ENCODE measurements around the gene ARHGAP31.

ARHGAP31 gene

GRCh38 chr3:119436977-119437376 lies 142.8 kb downstream of the ARHGAP31 start:
- no peak for DNase-seq (ENCODE audit: low spot score)

- no peak for DNase-seq (ENCODE audit: low spot score)
These were observed 143.6 kb downstream of the ARHGAP31 start for GRCh38 chr3:119437691-119438258.

- no peak for DNase-seq (ENCODE audit: low spot score)
These were observed 149.0 kb downstream of the ARHGAP31 start for GRCh38 chr3:119443179-119443578.

GRCh38 chr3:119444590-119444989 lies 150.4 kb downstream of the ARHGAP31 start:
- DNase-seq (ENCODE audit: low spot score) = no peak

DNA sequence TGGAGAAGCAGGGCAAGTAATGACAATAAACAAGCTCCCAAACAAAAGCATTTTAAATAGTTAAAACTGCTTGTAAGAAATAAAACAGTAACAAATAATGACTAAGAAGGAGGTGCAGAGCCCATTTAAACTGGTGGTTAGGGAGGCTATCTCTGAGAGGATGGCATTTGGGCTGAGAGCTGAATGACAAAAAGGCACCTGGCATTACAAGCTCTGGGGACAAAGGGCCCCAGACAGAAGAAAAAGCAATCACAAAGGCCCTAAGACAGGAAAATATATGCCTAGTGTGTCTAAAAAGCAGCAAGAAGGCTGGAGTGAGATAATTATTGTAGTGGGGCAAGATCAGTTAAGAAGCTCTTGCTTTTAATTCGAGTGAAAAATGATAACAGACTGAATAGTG lies 159.6 kb downstream of the ARHGAP31 start:
- DNase-seq (ENCODE audit: low spot score) = no peak

DNA sequence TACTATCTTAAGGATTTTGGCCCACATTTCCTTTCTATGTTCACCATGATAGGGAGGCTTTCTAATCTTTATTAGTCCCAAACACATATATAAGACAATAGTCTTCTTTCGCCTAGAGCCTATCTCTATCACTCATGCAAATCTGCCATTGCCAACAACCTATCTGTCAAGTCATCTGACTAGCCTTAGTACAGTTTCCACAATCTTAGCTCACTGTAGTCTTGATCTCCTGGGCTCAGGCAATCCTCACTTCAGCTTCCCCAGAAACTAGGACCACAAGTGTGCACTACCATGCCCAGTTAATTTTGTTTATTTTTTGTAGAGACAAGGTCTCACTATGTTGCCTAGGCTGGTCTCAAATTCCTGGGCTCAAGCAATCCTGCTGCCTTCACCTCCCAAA lies 162.3 kb downstream of the ARHGAP31 start:
- no peak for DNase-seq (ENCODE audit: low spot score)

GRCh38 chr3:119457246-119457645 lies 163.1 kb downstream of the ARHGAP31 start:
- DNase-seq (ENCODE audit: low spot score) = no peak

DNA sequence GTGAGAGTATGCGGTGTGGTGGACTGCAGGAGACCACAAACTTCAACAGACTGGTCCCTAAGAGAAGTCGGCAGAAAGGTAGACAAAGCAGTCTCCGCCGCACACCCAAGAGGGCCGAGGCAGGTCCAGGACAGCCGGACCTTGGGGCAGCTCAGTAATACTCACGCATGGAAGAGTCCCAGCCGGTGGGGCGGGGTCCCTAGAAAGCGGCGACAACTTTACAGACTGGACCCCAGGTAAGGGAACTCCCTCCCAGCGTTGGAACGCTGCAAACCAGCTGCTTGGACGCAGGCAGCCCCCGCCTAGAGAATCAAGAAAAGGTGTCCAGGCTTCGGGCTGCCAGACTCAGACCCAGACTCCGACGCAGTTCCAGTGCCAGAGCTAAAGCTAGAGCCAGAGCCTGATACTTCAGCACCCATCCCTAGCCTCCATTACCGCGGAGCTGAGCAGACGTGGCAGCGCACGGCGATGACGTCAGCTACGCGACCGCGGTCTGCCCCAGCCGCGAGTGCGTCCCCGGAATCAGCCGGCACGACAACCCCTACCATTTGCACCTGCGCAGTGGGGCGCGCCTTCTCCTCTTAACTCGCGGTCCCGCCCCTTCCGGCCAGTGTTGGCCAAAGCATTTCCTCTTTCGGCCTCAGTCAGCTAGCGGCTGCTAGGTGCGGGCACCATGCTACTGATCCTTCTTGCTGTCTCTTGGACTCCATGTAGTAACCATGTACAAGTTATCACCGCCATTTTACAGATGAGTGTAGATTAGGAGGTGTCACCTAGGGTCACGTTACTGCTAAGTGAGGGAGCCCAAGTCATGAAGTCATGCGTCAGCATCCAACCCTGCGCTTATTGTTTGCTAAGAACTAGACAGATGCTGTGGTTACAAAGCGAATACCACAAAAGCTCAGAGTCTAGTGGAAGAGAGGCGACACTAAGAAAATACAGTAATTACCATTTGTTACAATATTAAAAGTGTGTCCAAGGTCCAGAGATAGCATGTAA lies 169.3 kb downstream of the ARHGAP31 start, which contains the start of gene TMEM39A:
TSS of gene TMEM39A (minus strand) at position 445 of the 999 bp plus-strand sequence. CDS start 1,541 bp downstream, outside the sequence.
- peak; percentile 97 for DNase-seq (ENCODE audit: low spot score)

DNA sequence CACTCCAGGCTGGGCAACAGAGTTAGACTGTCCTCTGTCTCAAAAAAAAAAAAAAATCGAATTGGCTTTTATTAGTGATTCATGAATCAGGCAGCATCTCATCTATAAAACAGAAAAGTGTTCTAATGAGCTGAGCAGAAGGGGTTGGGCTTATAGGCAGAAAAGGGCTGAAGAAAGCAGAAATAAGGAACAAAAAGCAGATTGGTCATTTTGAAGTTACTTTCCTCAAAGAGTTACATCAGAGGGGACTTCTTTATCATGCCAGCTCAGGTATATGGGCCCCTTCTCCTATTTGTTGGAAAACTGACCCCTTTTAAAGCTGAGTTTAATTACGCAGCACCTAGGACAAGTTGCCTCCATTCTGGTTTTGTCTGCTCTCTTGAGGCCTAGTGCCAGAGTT lies 173.9 kb downstream of the ARHGAP31 start:
- no peak for DNase-seq (ENCODE audit: low spot score)

- DNase-seq (ENCODE audit: low spot score) = peak; percentile 33
These were observed 175.4 kb downstream of the ARHGAP31 start for GRCh38 chr3:119469418-119470189.

Data from SW480 (cell line).